HepG2 (cell line): Measurements from ENCODE around the gene ZFP69. TPM values are rescaled to one million over a fixed set of nuclear protein-coding genes. Genes with fewer than 3 reads are reported as not detected.
A peak's percentile ranks its signal among the peaks of the same experiment; 100 is the strongest.

Experiments
- ELF1 ChIP-seq: sonication (generic); formaldehyde crosslinking; IDR thresholded peaks from 2 replicates; pipeline ENCODE4 v1.4.0; 2020; ENCODE audit warnings: missing genetic modification reagents
- FOSL1 ChIP-seq: sonication (generic); formaldehyde crosslinking; IDR thresholded peaks from 2 replicates; pipeline ENCODE4 v1.9.0; 2021; ENCODE audit warnings: missing genetic modification reagents, borderline replicate concordance
- GATAD2A ChIP-seq: IDR thresholded peaks from 2 replicates; pipeline ENCODE4 v1.6.1; 2016
- HNRNPH1 ChIP-seq: fragments of 200-400 bp; formaldehyde crosslinking; optimal IDR thresholded peaks from 2 replicates; pipeline ENCODE3; 2017; ENCODE audit warnings: mild to moderate bottlenecking, low read depth, low read length
- MEIS1 ChIP-seq: sonication (generic); formaldehyde crosslinking; IDR thresholded peaks from 2 replicates; pipeline ENCODE4 v1.9.0; 2021; ENCODE audit warnings: mild to moderate bottlenecking, missing genetic modification reagents, moderate library complexity, borderline replicate concordance
- NAIF1 ChIP-seq: sonication (generic); formaldehyde crosslinking; IDR thresholded peaks from 2 replicates; pipeline ENCODE4 v1.5.0; 2020; ENCODE audit warnings: mild to moderate bottlenecking, missing genetic modification reagents, borderline replicate concordance
- NCOA2 ChIP-seq: sonication (generic); formaldehyde crosslinking; IDR thresholded peaks from 2 replicates; pipeline ENCODE4 v1.8.0; 2022; ENCODE audit warnings: inconsistent platforms
- NFRKB ChIP-seq: fragments of 450-650 bp; IDR thresholded peaks from 2 replicates; pipeline ENCODE4 v1.6.1; 2017
- NFYC ChIP-seq: IDR thresholded peaks from 2 replicates; pipeline ENCODE4 v1.6.1; 2016; ENCODE audit warnings: missing genetic modification reagents, missing compliant biosample characterization
- PPARG ChIP-seq: conservative IDR thresholded peaks from 2 replicates; pipeline ENCODE4 v1.6.1; 2016; ENCODE audit warnings: missing biosample characterization, missing genetic modification reagents
- RFX1 ChIP-seq: fragments of 450-650 bp; IDR thresholded peaks from 2 replicates; pipeline ENCODE4 v1.6.1; 2017
- SNAI1 ChIP-seq: sonication (generic); formaldehyde crosslinking; IDR thresholded peaks from 2 replicates; pipeline ENCODE4 v1.5.0; 2020; ENCODE audit warnings: mild to moderate bottlenecking, missing genetic modification reagents, borderline replicate concordance
- SNRNP70 ChIP-seq: fragments of 200-400 bp; formaldehyde crosslinking; IDR thresholded peaks from 2 replicates; pipeline ENCODE4 v1.6.1; 2017; ENCODE audit warnings: mild to moderate bottlenecking, low read depth, low read length, moderate library complexity
- TSC22D2 ChIP-seq: sonication (generic); formaldehyde crosslinking; IDR thresholded peaks from 2 replicates; pipeline ENCODE4 v1.5.1; 2020; ENCODE audit warnings: missing genetic modification reagents, mild to moderate bottlenecking, borderline replicate concordance
- ZMYM4 ChIP-seq: sonication (generic); formaldehyde crosslinking; IDR thresholded peaks from 2 replicates; pipeline ENCODE4 v1.8.1; 2023; ENCODE audit warnings: mild to moderate bottlenecking, missing genetic modification reagents
- ZNF20 ChIP-seq: sonication (generic); formaldehyde crosslinking; IDR thresholded peaks from 2 replicates; pipeline ENCODE4 v1.4.0; 2020; ENCODE audit warnings: mild to moderate bottlenecking, moderate library complexity, missing genetic modification reagents
- ZNF282 ChIP-seq: fragments of 450-650 bp; IDR thresholded peaks from 2 replicates; pipeline ENCODE4 v1.6.1; 2018; ENCODE audit not compliant: partially characterized antibody
- ZNF460 ChIP-seq: sonication (generic); formaldehyde crosslinking; IDR thresholded peaks from 2 replicates; pipeline ENCODE4 v1.5.1; 2020; ENCODE audit warnings: missing genetic modification reagents, mild to moderate bottlenecking, borderline replicate concordance
- ZNF614 ChIP-seq: IDR thresholded peaks from 2 replicates; pipeline ENCODE4 v1.6.1; 2018; ENCODE audit warnings: missing biosample characterization, missing genetic modification reagents, inconsistent platforms, borderline replicate concordance
- ZNF747 ChIP-seq: sonication (generic); formaldehyde crosslinking; IDR thresholded peaks from 2 replicates; pipeline ENCODE4 v1.8.1; 2023; ENCODE audit warnings: missing genetic modification reagents, mild to moderate bottlenecking, borderline replicate concordance
- ZNF788 ChIP-seq: sonication (generic); formaldehyde crosslinking; IDR thresholded peaks from 2 replicates; pipeline ENCODE4 v1.5.0; 2020; ENCODE audit warnings: mild to moderate bottlenecking, missing genetic modification reagents, borderline replicate concordance
- ZNF891 ChIP-seq: sonication (generic); formaldehyde crosslinking; IDR thresholded peaks from 2 replicates; pipeline ENCODE4 v1.5.0; 2020; ENCODE audit warnings: mild to moderate bottlenecking, missing genetic modification reagents
- ZSCAN9 ChIP-seq: IDR thresholded peaks from 2 replicates; pipeline ENCODE4 v1.6.1; 2016; ENCODE audit warnings: borderline replicate concordance
- polyA plus RNA-seq, 8 experiments: library from polyadenylated mRNA; depleted of rRNA in 3 of 8; stranded (reverse) in 7 of 8; unstranded in 1 of 8; fragments of >200 nt; fragmentation: Illumina TruSeq in 4 of 8; extraction: Trizol in 4 of 8; gene quantifications; 2 replicates each; pipeline versions ENCODE4 v1.2.1 to v1.2.3, GENCODE V29; 2011 to 2016; ENCODE audit warnings: low read depth in 4 of 8, missing spikeins in 1 of 8, mixed read lengths in 1 of 8; ENCODE audit not compliant: insufficient read depth in 1 of 8
- total RNA-seq, 5 experiments: library from RNA; depleted of rRNA; stranded (reverse); fragments of >200 nt; fragmentation: Illumina TruSeq; extraction: Trizol; gene quantifications; 2 replicates each; pipeline ENCODE4 v1.2.3, GENCODE V29; 2016; ENCODE audit warnings: low read depth in 1 of 5
- TF ChIP-seq, protein P1 (sequence below): sonication (generic); formaldehyde crosslinking; conservative IDR thresholded peaks from 2 replicates; pipeline ENCODE4 v1.4.0; 2020; ENCODE audit warnings: missing genetic modification reagents
- TF ChIP-seq, protein P2 (sequence below): sonication (generic); formaldehyde crosslinking; IDR thresholded peaks from 2 replicates; pipeline ENCODE4 v1.4.0; 2020; ENCODE audit warnings: missing genetic modification reagents
- TF ChIP-seq, protein P3 (sequence below): sonication (generic); formaldehyde crosslinking; conservative IDR thresholded peaks from 2 replicates; pipeline ENCODE4 v1.8.1; 2023; ENCODE audit warnings: missing genetic modification reagents

The ZFP69 gene
- total and polyA plus RNA-seq, 2 of the 13 experiments (the other 11 are each of a cell fraction or from before 2014, with no cell fraction given) = 2.6 to 5.6 TPM

DNA sequence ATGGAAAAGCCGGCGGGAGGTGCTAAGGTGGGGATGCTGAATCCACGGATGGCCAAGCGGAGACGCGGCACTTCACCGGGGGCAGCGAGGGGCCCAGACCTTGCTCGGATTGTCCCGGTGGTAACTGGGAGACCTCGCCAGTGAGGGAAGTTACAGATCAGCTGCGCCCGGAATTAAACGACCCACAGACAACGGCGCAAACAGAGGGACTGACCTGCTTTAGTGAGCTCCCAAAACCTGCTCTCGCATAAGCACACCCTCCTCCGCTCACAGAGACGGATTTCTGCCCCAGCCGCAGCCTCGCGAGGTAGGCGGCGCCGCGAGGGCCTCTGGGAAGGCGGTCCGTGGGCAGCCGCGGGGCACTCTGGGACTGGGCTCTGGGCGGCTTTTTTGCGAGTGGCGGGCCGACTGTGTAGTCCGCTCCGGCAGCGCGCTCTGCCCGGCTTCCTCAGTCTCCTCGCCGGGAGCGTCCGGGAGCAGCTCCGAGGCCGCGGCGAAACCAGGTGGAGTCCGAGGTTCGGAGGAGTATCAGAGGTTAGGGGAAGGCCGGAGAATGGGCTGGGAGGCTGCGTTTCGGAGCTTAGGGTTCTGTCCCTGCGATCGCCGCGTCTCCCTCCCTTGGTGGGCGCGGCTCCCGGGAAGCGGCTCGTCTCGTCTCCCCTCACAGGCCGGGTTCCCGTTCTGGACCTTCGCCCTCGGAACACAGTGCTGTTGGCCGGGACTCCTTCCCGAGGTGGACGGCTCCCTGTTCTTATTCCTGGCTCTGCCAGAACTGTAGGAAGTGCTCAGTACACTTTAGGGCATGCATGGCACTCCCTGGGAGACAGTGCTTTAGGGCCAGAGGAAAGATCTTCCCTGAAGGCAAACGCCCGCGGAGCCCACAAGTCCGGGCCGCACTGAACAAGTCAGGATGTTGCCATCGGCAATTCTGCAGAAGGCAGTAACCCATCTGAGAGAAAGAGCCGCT, 31.6 kb downstream of the ZFP69 start, which contains the start of gene EXO5 (continued):
- TF ChIP-seq, protein P1, sequence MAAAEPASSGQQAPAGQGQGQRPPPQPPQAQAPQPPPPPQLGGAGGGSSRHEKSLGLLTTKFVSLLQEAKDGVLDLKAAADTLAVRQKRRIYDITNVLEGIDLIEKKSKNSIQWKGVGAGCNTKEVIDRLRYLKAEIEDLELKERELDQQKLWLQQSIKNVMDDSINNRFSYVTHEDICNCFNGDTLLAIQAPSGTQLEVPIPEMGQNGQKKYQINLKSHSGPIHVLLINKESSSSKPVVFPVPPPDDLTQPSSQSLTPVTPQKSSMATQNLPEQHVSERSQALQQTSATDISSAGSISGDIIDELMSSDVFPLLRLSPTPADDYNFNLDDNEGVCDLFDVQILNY (CRISPR knock-in tag) = peak; percentile 72
- TF ChIP-seq GATAD2A = peak; percentile 57; the same call in 1 of the 2 replicates
- peak; percentile 43; the same call in 1 of the 2 replicates for TF ChIP-seq NCOA2 (CRISPR knock-in tag)
- peak; percentile 57; the same call in 1 of the 2 replicates for TF ChIP-seq ZNF747 (CRISPR knock-in tag)
- no peak for TF ChIP-seq ZSCAN9 (CRISPR knock-in tag)
- 0 out of 2 replicates have a peak, but pooled peaks have one; percentile 46 for TF ChIP-seq ZNF20 (CRISPR knock-in tag)
- no peak for TF ChIP-seq HNRNPH1
- TF ChIP-seq RFX1 = no peak
- TF ChIP-seq, protein P2, sequence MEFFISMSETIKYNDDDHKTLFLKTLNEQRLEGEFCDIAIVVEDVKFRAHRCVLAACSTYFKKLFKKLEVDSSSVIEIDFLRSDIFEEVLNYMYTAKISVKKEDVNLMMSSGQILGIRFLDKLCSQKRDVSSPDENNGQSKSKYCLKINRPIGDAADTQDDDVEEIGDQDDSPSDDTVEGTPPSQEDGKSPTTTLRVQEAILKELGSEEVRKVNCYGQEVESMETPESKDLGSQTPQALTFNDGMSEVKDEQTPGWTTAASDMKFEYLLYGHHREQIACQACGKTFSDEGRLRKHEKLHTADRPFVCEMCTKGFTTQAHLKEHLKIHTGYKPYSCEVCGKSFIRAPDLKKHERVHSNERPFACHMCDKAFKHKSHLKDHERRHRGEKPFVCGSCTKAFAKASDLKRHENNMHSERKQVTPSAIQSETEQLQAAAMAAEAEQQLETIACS (CRISPR knock-in tag) = peak; percentile 49; the same call in 1 of the 2 replicates
- peak; percentile 84; the same call in 1 of the 2 replicates for TF ChIP-seq ZNF891 (CRISPR knock-in tag)
- 0 out of 2 replicates have a peak, but pooled peaks have one; percentile 33 for TF ChIP-seq FOSL1
- peak; percentile 72; the same call in 1 of the 2 replicates for TF ChIP-seq SNAI1
- peak; percentile 51 for TF ChIP-seq ELF1 (CRISPR knock-in tag)
- no peak for TF ChIP-seq SNRNP70
- 0 out of 2 replicates have a peak, but pooled peaks have one; percentile 31 for TF ChIP-seq ZNF614 (CRISPR knock-in tag)
- no peak for TF ChIP-seq ZNF282
- TF ChIP-seq NAIF1 (CRISPR knock-in tag) = 0 out of 2 replicates have a peak, but pooled peaks have one; percentile 61
- TF ChIP-seq NFRKB = no peak
- TF ChIP-seq, protein P3, sequence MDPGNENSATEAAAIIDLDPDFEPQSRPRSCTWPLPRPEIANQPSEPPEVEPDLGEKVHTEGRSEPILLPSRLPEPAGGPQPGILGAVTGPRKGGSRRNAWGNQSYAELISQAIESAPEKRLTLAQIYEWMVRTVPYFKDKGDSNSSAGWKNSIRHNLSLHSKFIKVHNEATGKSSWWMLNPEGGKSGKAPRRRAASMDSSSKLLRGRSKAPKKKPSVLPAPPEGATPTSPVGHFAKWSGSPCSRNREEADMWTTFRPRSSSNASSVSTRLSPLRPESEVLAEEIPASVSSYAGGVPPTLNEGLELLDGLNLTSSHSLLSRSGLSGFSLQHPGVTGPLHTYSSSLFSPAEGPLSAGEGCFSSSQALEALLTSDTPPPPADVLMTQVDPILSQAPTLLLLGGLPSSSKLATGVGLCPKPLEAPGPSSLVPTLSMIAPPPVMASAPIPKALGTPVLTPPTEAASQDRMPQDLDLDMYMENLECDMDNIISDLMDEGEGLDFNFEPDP (CRISPR knock-in tag) = peak; percentile 98
- TF ChIP-seq PPARG (CRISPR knock-in tag) = no peak
- TF ChIP-seq NFYC (CRISPR knock-in tag) = no peak
- peak; percentile 60; the same call in 1 of the 2 replicates for TF ChIP-seq MEIS1 (CRISPR knock-in tag)
- peak; percentile 65; the same call in 1 of the 2 replicates for TF ChIP-seq ZNF788
- peak; percentile 85; the same call in 1 of the 2 replicates for TF ChIP-seq TSC22D2 (CRISPR knock-in tag)
- peak; percentile 29; the same call in 1 of the 2 replicates for TF ChIP-seq ZNF460 (CRISPR knock-in tag)
- TF ChIP-seq ZMYM4 (CRISPR knock-in tag) = peak; percentile 94
